Peyer's patch (tissue), 4 donors: Measurements from ENCODE around the gene CPNE7.

Experiments
- CTCF ChIP-seq, 6 experiments: fragments of 450-650 bp in 4 of 6; fragments of 200-600 bp in 2 of 6; sonication (generic) in 1 of 6; IDR thresholded peaks; one replicate each; pipeline ENCODE4 v1.5.1; 2017 to 2019; ENCODE audit warnings: antibody characterized with exemption in 6 of 6, mild to moderate bottlenecking in 3 of 6, moderate library complexity in 1 of 6
- POLR2A ChIP-seq, 2 donors: fragments of 450-650 bp; IDR thresholded peaks; one replicate each; pipeline ENCODE4 v1.5.1; 2017; ENCODE audit warnings: antibody characterized with exemption in 2 of 2, mild to moderate bottlenecking in 2 of 2, moderate library complexity in 2 of 2

- no peak for TF ChIP-seq CTCF (IDR thresholded peaks at IDR 0.05)
- no peak for TF ChIP-seq POLR2A (IDR thresholded peaks at IDR 0.05)
Measured at GRCh38 chr16:89586853-89587252, 11.3 kb downstream of the CPNE7 start.
